ENCODE results near the gene KIF3B.
A peak's percentile ranks its signal among the peaks of the same experiment; 100 is the strongest.

Gene KIF3B

GRCh38 chr20:32292548-32292947 lies 15.1 kb downstream of the KIF3B start:
- H3K18ac ChIP-seq (ENCODE audit: low read depth in 1 of 2, low read length in 2 of 2): no peak overlapping the region
- no peaks in the 10 kb centered on the region for H3K9me3 ChIP-seq (ENCODE audit: control insufficient read depth, low read length)
- H3K23ac ChIP-seq (ENCODE audit: low read length in 2 of 2): no peak overlapping the region
- H2BK5ac ChIP-seq (ENCODE audit: low read depth, low read length, poor library complexity, severe bottlenecking): no peak overlapping the region
- H3K14ac ChIP-seq (ENCODE audit: low read length in 2 of 2): no peak overlapping the region
- no peak overlapping the region for H2BK120ac ChIP-seq (ENCODE audit: low read depth, low read length)
- peaks cover 5 to 6% of the 10 kb centered on the region in 2 experiments for H3K36me3 ChIP-seq (ENCODE audit: control insufficient read depth in 1 of 2, insufficient read depth in 2 of 2, low read depth in 1 of 2, low read length in 2 of 2)
- H3K79me1 ChIP-seq (replicated peaks; ENCODE audit: low read length, poor library complexity, severe bottlenecking): peaks cover 42% of the 10 kb centered on the region
- H2BK12ac ChIP-seq (ENCODE audit: low read length in 2 of 2): no peak overlapping the region
- no peak overlapping the region for H3K27ac ChIP-seq (ENCODE audit: low read length, poor library complexity, severe bottlenecking)
- no peak overlapping the region for H3K4ac ChIP-seq (ENCODE audit: low read depth in 1 of 2, low read length in 2 of 2)
- no peak overlapping the region for H3K4me2 ChIP-seq (ENCODE audit: low read length, poor library complexity, severe bottlenecking)
- no peak overlapping the region for H3K9ac ChIP-seq (ENCODE audit: low read length)
- no peaks in the 10 kb centered on the region for H3K27me3 ChIP-seq (ENCODE audit: control insufficient read depth in 1 of 2, insufficient read depth in 1 of 2, low read length in 2 of 2)
- no peak overlapping the region for H4K8ac ChIP-seq (ENCODE audit: low read length)
- H3K4me1 ChIP-seq (ENCODE audit: control insufficient read depth, insufficient read depth, low read depth, low read length): no peaks in the 10 kb centered on the region
- WGBS: over 99% methylated on average over 8 of the region's 8 CpGs
- H2AFZ ChIP-seq (ENCODE audit: low read depth, low read length): no peak overlapping the region
- H4K91ac ChIP-seq (ENCODE audit: low read length): no peak overlapping the region
- no peak overlapping the region for H3K4me3 ChIP-seq (ENCODE audit: insufficient read depth in 1 of 2, low read depth in 1 of 2, low read length in 2 of 2)
- no peak for DNase-seq
- H2AK5ac ChIP-seq (ENCODE audit: low read length, severe bottlenecking): no peak overlapping the region
- no peak overlapping the region for H2BK15ac ChIP-seq (ENCODE audit: low read depth, poor library complexity, severe bottlenecking)

- Histone ChIP-seq H2BK12ac (ENCODE audit: low read length in 2 of 2) (no peak overlapping the region), H2AK5ac (ENCODE audit: low read length, severe bottlenecking) (no peak overlapping the region), H3K14ac (ENCODE audit: low read length in 2 of 2) (no peak overlapping the region), H2BK120ac (ENCODE audit: low read depth, low read length) (no peak overlapping the region), H4K8ac (ENCODE audit: low read length) (no peak overlapping the region), H3K36me3 (ENCODE audit: control insufficient read depth in 1 of 2, insufficient read depth in 2 of 2, low read depth in 1 of 2, low read length in 2 of 2) (no peaks in the 10 kb centered on the region), H2BK15ac (ENCODE audit: low read depth, poor library complexity, severe bottlenecking) (no peak overlapping the region), H3K4me1 (ENCODE audit: control insufficient read depth, insufficient read depth, low read depth, low read length) (no peaks in the 10 kb centered on the region), H3K18ac (ENCODE audit: low read depth in 1 of 2, low read length in 2 of 2) (no peak overlapping the region), H4K91ac (ENCODE audit: low read length) (no peak overlapping the region), H2BK5ac (ENCODE audit: low read depth, low read length, poor library complexity, severe bottlenecking) (no peak overlapping the region), H3K9ac (ENCODE audit: low read length) (no peak overlapping the region), H3K23ac (ENCODE audit: low read length in 2 of 2) (no peak overlapping the region), H3K79me1 (replicated peaks; ENCODE audit: low read length, poor library complexity, severe bottlenecking) (peaks cover 39% of the 10 kb centered on the region), H3K4me2 (ENCODE audit: low read length, poor library complexity, severe bottlenecking) (no peak overlapping the region), H3K27ac (ENCODE audit: low read length, poor library complexity, severe bottlenecking) (no peak overlapping the region), H3K27me3 (ENCODE audit: control insufficient read depth in 1 of 2, insufficient read depth in 1 of 2, low read length in 2 of 2) (no peaks in the 10 kb centered on the region), H3K4ac (ENCODE audit: low read depth in 1 of 2, low read length in 2 of 2) (no peak overlapping the region), H3K4me3 (ENCODE audit: insufficient read depth in 1 of 2, low read depth in 1 of 2, low read length in 2 of 2) (no peak overlapping the region), H3K9me3 (ENCODE audit: control insufficient read depth, low read length) (no peaks in the 10 kb centered on the region), H2AFZ (ENCODE audit: low read depth, low read length) (no peak overlapping the region)
- 88% methylated on average over 4 of the region's 4 CpGs for WGBS
- no peak for DNase-seq
These were observed 16.6 kb downstream of the KIF3B start for GRCh38 chr20:32294071-32294470.

- Histone ChIP-seq H2BK12ac (ENCODE audit: low read length in 2 of 2) (no peak overlapping the region), H3K4me1 (ENCODE audit: control insufficient read depth, insufficient read depth, low read depth, low read length) (no peaks in the 10 kb centered on the region), H4K8ac (ENCODE audit: low read length) (no peak overlapping the region), H2BK120ac (ENCODE audit: low read depth, low read length) (no peak overlapping the region), H3K9me3 (ENCODE audit: control insufficient read depth, low read length) (no peaks in the 10 kb centered on the region), H2BK15ac (ENCODE audit: low read depth, poor library complexity, severe bottlenecking) (no peak overlapping the region), H3K27ac (ENCODE audit: low read length, poor library complexity, severe bottlenecking) (no peak overlapping the region), H3K14ac (ENCODE audit: low read length in 2 of 2) (no peak overlapping the region), H4K91ac (ENCODE audit: low read length) (no peak overlapping the region), H2AK5ac (ENCODE audit: low read length, severe bottlenecking) (no peak overlapping the region), H3K4me2 (ENCODE audit: low read length, poor library complexity, severe bottlenecking) (no peak overlapping the region), H3K27me3 (ENCODE audit: control insufficient read depth in 1 of 2, insufficient read depth in 1 of 2, low read length in 2 of 2) (no peaks in the 10 kb centered on the region), H3K4ac (ENCODE audit: low read depth in 1 of 2, low read length in 2 of 2) (no peak overlapping the region), H3K9ac (ENCODE audit: low read length) (no peak overlapping the region), H2AFZ (ENCODE audit: low read depth, low read length) (no peak overlapping the region), H3K23ac (ENCODE audit: low read length in 2 of 2) (no peak overlapping the region), H3K18ac (ENCODE audit: low read depth in 1 of 2, low read length in 2 of 2) (no peak overlapping the region), H3K79me1 (replicated peaks; ENCODE audit: low read length, poor library complexity, severe bottlenecking) (peaks cover 41% of the 10 kb centered on the region), H3K4me3 (ENCODE audit: insufficient read depth in 1 of 2, low read depth in 1 of 2, low read length in 2 of 2) (no peak overlapping the region), H3K36me3 (ENCODE audit: control insufficient read depth in 1 of 2, insufficient read depth in 2 of 2, low read depth in 1 of 2, low read length in 2 of 2) (no peaks in the 10 kb centered on the region), H2BK5ac (ENCODE audit: low read depth, low read length, poor library complexity, severe bottlenecking) (no peak overlapping the region)
- WGBS: 89% methylated on average over 6 of the region's 6 CpGs
- no peak for DNase-seq
These were observed 19.0 kb downstream of the KIF3B start for GRCh38 chr20:32296412-32296811.

- Histone ChIP-seq H4K8ac (ENCODE audit: low read length) (no peak overlapping the region), H3K27me3 (ENCODE audit: control insufficient read depth in 1 of 2, insufficient read depth in 1 of 2, low read length in 2 of 2) (no peaks in the 10 kb centered on the region), H3K9me3 (ENCODE audit: control insufficient read depth, low read length) (no peaks in the 10 kb centered on the region), H2BK12ac (ENCODE audit: low read length in 2 of 2) (no peak overlapping the region), H4K91ac (ENCODE audit: low read length) (no peak overlapping the region), H3K23ac (ENCODE audit: low read length in 2 of 2) (peak overlapping the region in 1 of 2 experiments; percentile 42), H3K27ac (ENCODE audit: low read length, poor library complexity, severe bottlenecking) (no peak overlapping the region), H2AFZ (ENCODE audit: low read depth, low read length) (no peak overlapping the region), H3K14ac (ENCODE audit: low read length in 2 of 2) (no peak overlapping the region), H2BK120ac (ENCODE audit: low read depth, low read length) (no peak overlapping the region), H3K36me3 (ENCODE audit: control insufficient read depth in 1 of 2, insufficient read depth in 2 of 2, low read depth in 1 of 2, low read length in 2 of 2) (no peaks in the 10 kb centered on the region), H2AK5ac (ENCODE audit: low read length, severe bottlenecking) (no peak overlapping the region), H3K79me1 (replicated peaks; ENCODE audit: low read length, poor library complexity, severe bottlenecking) (peaks cover 39% of the 10 kb centered on the region), H3K4me2 (ENCODE audit: low read length, poor library complexity, severe bottlenecking) (no peak overlapping the region), H3K4me3 (ENCODE audit: insufficient read depth in 1 of 2, low read depth in 1 of 2, low read length in 2 of 2) (no peak overlapping the region), H3K4ac (ENCODE audit: low read depth in 1 of 2, low read length in 2 of 2) (no peak overlapping the region), H2BK5ac (ENCODE audit: low read depth, low read length, poor library complexity, severe bottlenecking) (no peak overlapping the region), H3K18ac (ENCODE audit: low read depth in 1 of 2, low read length in 2 of 2) (no peak overlapping the region), H2BK15ac (ENCODE audit: low read depth, poor library complexity, severe bottlenecking) (no peak overlapping the region), H3K9ac (ENCODE audit: low read length) (no peak overlapping the region), H3K4me1 (ENCODE audit: control insufficient read depth, insufficient read depth, low read depth, low read length) (no peaks in the 10 kb centered on the region)
- no peak for DNase-seq
- 97% methylated on average over 6 of the region's 6 CpGs for WGBS
These were observed 19.5 kb downstream of the KIF3B start for GRCh38 chr20:32296819-32297420.
